HCT116 (cell line): ENCODE measurements around the gene FAM162A.

Source experiments
- CTCF ChIP-seq, 3 experiments: fragments of 200-600 bp in 1 of 3; sonication (generic) in 1 of 3; IDR thresholded peaks in 2 of 3; conservative IDR thresholded peaks in 1 of 3; 2 replicates each; pipeline ENCODE4 v1.5.1; 2012 to 2017; ENCODE audit warnings: low read depth in 2 of 3, low read length in 2 of 3, antibody characterized with exemption in 1 of 3, borderline replicate concordance in 1 of 3, control low read depth in 1 of 3, mild to moderate bottlenecking in 1 of 3, mixed read lengths in 1 of 3, mixed run types in 1 of 3, moderate library complexity in 1 of 3; ENCODE audit not compliant: insufficient read depth in 1 of 3
- POLR2A ChIP-seq: IDR thresholded peaks from 2 replicates; pipeline ENCODE4 v1.7.0; 2011; ENCODE audit warnings: borderline replicate concordance; ENCODE audit not compliant: insufficient read depth, insufficient read length; ENCODE audit errors: extremely low read depth
- REST ChIP-seq: IDR thresholded peaks from 2 replicates; pipeline ENCODE4 v1.6.1; 2012; ENCODE audit warnings: low read depth

GRCh38 chr3:122421101-122421500, 37.1 kb downstream of the FAM162A start:
- TF ChIP-seq CTCF (IDR thresholded peaks at IDR 0.05 in 2 of 3, conservative IDR thresholded peaks at IDR 0.05 in 1 of 3; ENCODE audit: borderline replicate concordance in 1 of 3, insufficient read depth in 1 of 3, low read depth in 2 of 3, low read length in 2 of 3) (no peak), POLR2A (no peak), REST (no peak)
